ENCODE measurements around the gene CYTL1. TPM values are rescaled to one million over a fixed set of nuclear protein-coding genes. Genes with fewer than 3 reads are reported as not detected.

The CYTL1 gene
- total and polyA plus RNA-seq, 9 of the 15 experiments (the other 6 are each of a cell fraction or from before 2014, with no cell fraction given) = not detected

DNA sequence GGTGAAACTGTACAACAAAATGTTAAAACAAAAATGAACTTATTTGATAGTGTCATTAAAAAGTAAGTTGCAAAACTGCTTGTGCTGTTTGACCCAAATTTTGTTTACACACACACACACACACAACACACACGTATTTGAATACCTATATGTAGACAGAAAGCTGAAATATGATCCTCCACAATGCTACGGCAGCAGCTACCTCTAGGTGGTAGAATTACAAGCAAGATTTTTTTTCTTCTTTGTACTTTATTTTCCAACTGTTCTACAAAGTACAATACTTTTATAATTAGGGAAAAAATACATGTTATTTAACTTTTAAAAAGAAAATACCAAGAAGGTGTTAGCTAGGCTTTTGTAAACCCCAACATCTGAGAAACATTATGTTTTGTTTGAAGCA, 1.2 kb downstream of the CYTL1 start:
- DNase-seq (ENCODE audit: extremely low read depth in 1 of 4, low spot score in 3 of 4) (no peak), FAIRE-seq (peak; percentile 66), ATAC-seq (peak; percentile 65)
- Histone ChIP-seq H2AFZ (ENCODE audit: low read depth, low read length) (peak overlapping the region; percentile 30; the same call in 1 of the 2 replicates), H3K4me2 (ENCODE audit: insufficient read depth, low read length) (no peak overlapping the region), H4K20me1 (replicated peaks; ENCODE audit: control insufficient read depth, insufficient read depth, low read length) (no peaks in the 10 kb centered on the region), H3K4me1 (replicated peaks in 1 of 2; ENCODE audit: control insufficient read depth in 2 of 2, insufficient read depth in 2 of 2, low read length in 2 of 2) (peaks cover 2 to 9% of the 10 kb centered on the region in 2 experiments; a peak in 4 of 5 replicates), H3K36me3 (ENCODE audit: control insufficient read depth, insufficient read depth, low read length) (no peaks in the 10 kb centered on the region), H3K79me2 (ENCODE audit: control insufficient read depth, insufficient read depth, low read length) (no peaks in the 10 kb centered on the region), H3K27me3 (ENCODE audit: control insufficient read depth in 2 of 2, insufficient read depth in 2 of 2, low read length in 2 of 2) (peaks cover 0 to 18% of the 10 kb centered on the region in 2 experiments; a peak in 2 of 5 replicates), H3K27ac (ENCODE audit: extremely low read depth, low read depth, low read length) (no peak overlapping the region), H3K9me1 (ENCODE audit: control insufficient read depth, insufficient read depth, low read length) (no peaks in the 10 kb centered on the region), H3K9me3 (replicated peaks; ENCODE audit: control insufficient read depth, insufficient read depth, low read depth, low read length) (no peaks in the 10 kb centered on the region), H3K9ac (ENCODE audit: insufficient read depth in 1 of 2, low read depth in 2 of 2, low read length in 2 of 2) (no peak overlapping the region), H3K4me3 (no peak overlapping the region)
- intact Hi-C loops (cut with micrococcal nuclease) = no loop called here
- CTCF ChIA-PET (ENCODE audit: low intra/inter-chr PET ratio) = interaction anchor here (0.7 kb wide), 1 partner anchor 125 kb away, joined by 3 read pairs; no protein-coding TSS in a partner anchor
- no peak for TF ChIP-seq CBFB (CRISPR knock-in tag; IDR thresholded peaks at IDR 0.05)
- TF ChIP-seq, protein P1, sequence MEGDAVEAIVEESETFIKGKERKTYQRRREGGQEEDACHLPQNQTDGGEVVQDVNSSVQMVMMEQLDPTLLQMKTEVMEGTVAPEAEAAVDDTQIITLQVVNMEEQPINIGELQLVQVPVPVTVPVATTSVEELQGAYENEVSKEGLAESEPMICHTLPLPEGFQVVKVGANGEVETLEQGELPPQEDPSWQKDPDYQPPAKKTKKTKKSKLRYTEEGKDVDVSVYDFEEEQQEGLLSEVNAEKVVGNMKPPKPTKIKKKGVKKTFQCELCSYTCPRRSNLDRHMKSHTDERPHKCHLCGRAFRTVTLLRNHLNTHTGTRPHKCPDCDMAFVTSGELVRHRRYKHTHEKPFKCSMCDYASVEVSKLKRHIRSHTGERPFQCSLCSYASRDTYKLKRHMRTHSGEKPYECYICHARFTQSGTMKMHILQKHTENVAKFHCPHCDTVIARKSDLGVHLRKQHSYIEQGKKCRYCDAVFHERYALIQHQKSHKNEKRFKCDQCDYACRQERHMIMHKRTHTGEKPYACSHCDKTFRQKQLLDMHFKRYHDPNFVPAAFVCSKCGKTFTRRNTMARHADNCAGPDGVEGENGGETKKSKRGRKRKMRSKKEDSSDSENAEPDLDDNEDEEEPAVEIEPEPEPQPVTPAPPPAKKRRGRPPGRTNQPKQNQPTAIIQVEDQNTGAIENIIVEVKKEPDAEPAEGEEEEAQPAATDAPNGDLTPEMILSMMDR (IDR thresholded peaks at IDR 0.05 in 2 of 3, conservative IDR thresholded peaks at IDR 0.05 in 1 of 3; ENCODE audit: insufficient read depth in 2 of 3, low read depth in 1 of 3, low read length in 3 of 3) = peak in 1 of 3 experiments; percentile 50; a peak in 2 of 6 replicates
- 9% methylated on average over 2 of the region's 2 CpGs for WGBS (ENCODE audit: insufficient coverage, low coverage, missing lambda C conversion rate)
- BruUV-seq (replicated peaks) = no TSS peak
- in situ Hi-C loops (cut with MboI) = no loop called here
- POLR2A ChIA-PET = interaction anchor here (0.6 to 0.8 kb wide), 2 partner anchors 367 to 573 kb away, joined by 3 to 4 read pairs; no protein-coding TSS in a partner anchor
